HCT116 (cell line): ENCODE results near the gene ARFGAP1. TPM values are rescaled to one million over a fixed set of nuclear protein-coding genes. Genes with fewer than 3 reads are reported as not detected.

Experiments
- ATAC-seq: fragments of 200-7000 bp; cut with Tn5 transposase; 2 replicates; pipeline ENCODE4 v1.9.1; 2020; ENCODE audit warnings: mild to moderate bottlenecking, moderate library complexity
- BruUV-seq: library from RNA; stranded (reverse); fragments of 400-500 nt; replicated peaks from 2 replicates; lab custom pipeline; 2021; lab: Mats Ljungman, UMichigan
- CTCF ChIA-PET: fragments of 300-600 bp; sonication (Branson Sonifier 250); formaldehyde crosslinking; loops from one replicate; lab custom pipeline; 2021; ENCODE audit warnings: antibody characterized with exemption; lab: Charles Lee
- POLR2A ChIA-PET: fragments of 300-600, 350-600 bp; sonication (Branson Sonifier 250); formaldehyde crosslinking; loops from one replicate; lab custom pipeline; 2021; ENCODE audit warnings: antibody characterized with exemption; lab: Charles Lee
- RAD21 ChIA-PET, 2 experiments: fragments of 300-600 bp; sonication (Branson Sonifier 250); formaldehyde crosslinking; loops; one replicate each; lab custom pipeline; 2023; ENCODE audit warnings: low total read pairs in 2 of 2; ENCODE audit not compliant: uncharacterized antibody in 2 of 2, unreplicated experiment in 2 of 2, low non-redundant PET in 1 of 2; lab: Charles Lee
- DNase-seq: peaks from one replicate; pipeline ENCODE4 v3.0.0-alpha.2; 2010; ENCODE audit warnings: low read depth, low spot score
- H2AFZ ChIP-seq: fragments of 200-600 bp; shearing (Covaris generic), sonication (generic); 2 replicates; pipeline ENCODE4 v1.6.1; 2017; ENCODE audit warnings: low read depth, mixed run types, mixed read lengths, antibody characterized with exemption, low read length; ENCODE audit not compliant: poor library complexity, severe bottlenecking
- H3K27ac ChIP-seq: 2 replicates; pipeline ENCODE4 v1.5.1; 2012; ENCODE audit warnings: low read depth, low read length
- H3K27me3 ChIP-seq: fragments of 200-600 bp; sonication (generic); 2 replicates; pipeline ENCODE4 v1.6.1; 2016; ENCODE audit warnings: mixed run types, low read length, mixed read lengths; ENCODE audit not compliant: insufficient read depth
- H3K36me3 ChIP-seq, 2 experiments: fragments of 200-500 bp in 1 of 2; fragments of 200-600 bp in 1 of 2; sonication (Bioruptor generic) in 1 of 2; sonication (generic) in 1 of 2; 2 replicates each; pipeline versions ENCODE4 v1.5.1 to v1.6.1; 2014 to 2016; ENCODE audit warnings: low read length in 2 of 2, inconsistent platforms in 1 of 2, mixed read lengths in 1 of 2, mixed run types in 1 of 2; ENCODE audit not compliant: insufficient read depth in 2 of 2, control insufficient read depth in 1 of 2
- H3K4me1 ChIP-seq, 2 experiments: fragments of 200-600 bp in 1 of 2; sonication (generic) in 1 of 2; 2 replicates each; pipeline versions ENCODE4 v1.5.1 to v1.6.1; 2012 to 2017; ENCODE audit warnings: low read length in 2 of 2, inconsistent platforms in 1 of 2, mild to moderate bottlenecking in 1 of 2, mixed read lengths in 1 of 2, mixed run types in 1 of 2, moderate library complexity in 1 of 2; ENCODE audit not compliant: insufficient read depth in 2 of 2, control insufficient read depth in 1 of 2
- H3K4me2 ChIP-seq: fragments of 200-600 bp; sonication (generic); 2 replicates; pipeline ENCODE4 v1.6.1; 2017; ENCODE audit warnings: mixed run types, low read length, mixed read lengths
- H3K4me3 ChIP-seq, 2 experiments: fragments of 200-600 bp in 1 of 2; sonication (generic) in 1 of 2; replicated peaks in 1 of 2; 2 replicates each; pipeline ENCODE4 v1.5.1; 2011 to 2016; ENCODE audit warnings: low read length in 2 of 2, control low read depth in 1 of 2, low read depth in 1 of 2, mild to moderate bottlenecking in 1 of 2, mixed read lengths in 1 of 2, mixed run types in 1 of 2
- H3K79me2 ChIP-seq: fragments of 200-600 bp; sonication (generic); 2 replicates; pipeline ENCODE4 v1.6.1; 2017; ENCODE audit warnings: mild to moderate bottlenecking, mixed run types, low read length, moderate library complexity, mixed read lengths; ENCODE audit not compliant: insufficient read depth
- H3K9ac ChIP-seq: fragments of 200-600 bp; sonication (generic); 2 replicates; pipeline ENCODE4 v1.6.1; 2016; ENCODE audit warnings: low read length, mixed read lengths
- H3K9me2 ChIP-seq: fragments of 200-600 bp; sonication (generic), shearing (Covaris generic); 2 replicates; pipeline ENCODE4 v1.6.1; 2017; ENCODE audit warnings: mixed run types, mild to moderate bottlenecking, moderate library complexity; ENCODE audit not compliant: insufficient read depth
- H3K9me3 ChIP-seq, 2 experiments: fragments of 200-500 bp in 1 of 2; fragments of 200-600 bp in 1 of 2; sonication (Bioruptor generic) in 1 of 2; sonication (generic) in 1 of 2; 2 replicates each; pipeline ENCODE4 v1.6.1; 2014 to 2017; ENCODE audit warnings: low read length in 2 of 2, mixed read lengths in 2 of 2, inconsistent platforms in 1 of 2, low read depth in 1 of 2, mild to moderate bottlenecking in 1 of 2, mixed run types in 1 of 2, moderate library complexity in 1 of 2; ENCODE audit not compliant: control insufficient read depth in 1 of 2, insufficient read depth in 1 of 2
- H4K20me1 ChIP-seq: fragments of 200-600 bp; sonication (generic), shearing (Covaris generic); 2 replicates; pipeline ENCODE4 v1.6.1; 2017; ENCODE audit warnings: mixed run types, mild to moderate bottlenecking, moderate library complexity; ENCODE audit not compliant: insufficient read depth
- CBX3 ChIP-seq: IDR thresholded peaks from 2 replicates; pipeline ENCODE4 v1.6.1; 2012; ENCODE audit warnings: low read depth
- CEBPB ChIP-seq: IDR thresholded peaks from 2 replicates; pipeline ENCODE4 v1.6.1; 2012; ENCODE audit warnings: low read depth
- EGR1 ChIP-seq: IDR thresholded peaks from 2 replicates; pipeline ENCODE4 v1.6.1; 2012; ENCODE audit warnings: low read depth
- ELF1 ChIP-seq: IDR thresholded peaks from 2 replicates; pipeline ENCODE4 v1.6.1; 2012; ENCODE audit warnings: low read depth, borderline replicate concordance
- EZH2 ChIP-seq: fragments of 200-600 bp; sonication (generic); IDR thresholded peaks from 2 replicates; pipeline ENCODE4 v1.6.1; 2017; ENCODE audit warnings: antibody characterized with exemption, mixed run types
- EZH2phosphoT487 ChIP-seq: fragments of 200-600 bp; IDR thresholded peaks from 2 replicates; pipeline ENCODE4 v1.6.1; 2018; ENCODE audit warnings: antibody characterized with exemption, borderline replicate concordance
- FOSL1 ChIP-seq: IDR thresholded peaks from 2 replicates; pipeline ENCODE4 v1.6.1; 2012; ENCODE audit warnings: low read depth
- JUND ChIP-seq: IDR thresholded peaks from 2 replicates; pipeline ENCODE4 v1.6.1; 2012
- POLR2A ChIP-seq: IDR thresholded peaks from 2 replicates; pipeline ENCODE4 v1.7.0; 2011; ENCODE audit warnings: borderline replicate concordance; ENCODE audit not compliant: insufficient read depth, insufficient read length; ENCODE audit errors: extremely low read depth
- RAD21 ChIP-seq: IDR thresholded peaks from 2 replicates; pipeline ENCODE4 v1.6.1; 2012; ENCODE audit warnings: low read depth, mild to moderate bottlenecking
- SIN3A ChIP-seq: IDR thresholded peaks from 2 replicates; pipeline ENCODE4 v1.6.1; 2012; ENCODE audit warnings: low read depth
- TCF7L2 ChIP-seq: IDR thresholded peaks from 2 replicates; pipeline ENCODE4 v1.7.0; 2011; ENCODE audit warnings: borderline replicate concordance, inconsistent platforms; ENCODE audit not compliant: insufficient read depth, insufficient read length; ENCODE audit errors: extremely low read depth
- YY1 ChIP-seq: IDR thresholded peaks from 2 replicates; pipeline ENCODE4 v1.6.1; 2011; ENCODE audit warnings: low read length, low read depth, moderate library complexity, mild to moderate bottlenecking; ENCODE audit not compliant: insufficient replicate concordance; ENCODE audit errors: extremely low read depth
- ZFX ChIP-seq: fragments of 450-650 bp; IDR thresholded peaks from 2 replicates; pipeline ENCODE4 v1.6.1; 2017
- intact Hi-C: fragments of 100-400 bp; cut with micrococcal nuclease; formaldehyde crosslinking; loops from 2 replicates; pipeline ENCODE4 v1.10.0; 2022
- total RNA-seq: library from RNA; stranded (reverse); gene quantifications from one replicate; pipeline ENCODE4 v1.2.1, GENCODE V29; 2021; ENCODE audit not compliant: unreplicated experiment
- TF ChIP-seq, protein P1 (sequence below): IDR thresholded peaks from 2 replicates; pipeline ENCODE4 v1.6.1; 2012
- TF ChIP-seq, protein P2 (sequence below): IDR thresholded peaks from 2 replicates; pipeline ENCODE4 v1.6.1; 2012
- TF ChIP-seq, protein P3 (sequence below), 3 experiments: fragments of 200-600 bp in 1 of 3; sonication (generic) in 1 of 3; IDR thresholded peaks in 2 of 3; conservative IDR thresholded peaks in 1 of 3; 2 replicates each; pipeline ENCODE4 v1.5.1; 2012 to 2017; ENCODE audit warnings: low read depth in 2 of 3, low read length in 2 of 3, antibody characterized with exemption in 1 of 3, borderline replicate concordance in 1 of 3, control low read depth in 1 of 3, mild to moderate bottlenecking in 1 of 3, mixed read lengths in 1 of 3, mixed run types in 1 of 3, moderate library complexity in 1 of 3; ENCODE audit not compliant: insufficient read depth in 1 of 3
- TF ChIP-seq, protein P4 (sequence below): IDR thresholded peaks from 2 replicates; pipeline ENCODE4 v1.6.1; 2012; ENCODE audit warnings: low read depth

The ARFGAP1 gene
- total RNA-seq, 1 experiment from 2014 or later = 94.4 TPM

DNA sequence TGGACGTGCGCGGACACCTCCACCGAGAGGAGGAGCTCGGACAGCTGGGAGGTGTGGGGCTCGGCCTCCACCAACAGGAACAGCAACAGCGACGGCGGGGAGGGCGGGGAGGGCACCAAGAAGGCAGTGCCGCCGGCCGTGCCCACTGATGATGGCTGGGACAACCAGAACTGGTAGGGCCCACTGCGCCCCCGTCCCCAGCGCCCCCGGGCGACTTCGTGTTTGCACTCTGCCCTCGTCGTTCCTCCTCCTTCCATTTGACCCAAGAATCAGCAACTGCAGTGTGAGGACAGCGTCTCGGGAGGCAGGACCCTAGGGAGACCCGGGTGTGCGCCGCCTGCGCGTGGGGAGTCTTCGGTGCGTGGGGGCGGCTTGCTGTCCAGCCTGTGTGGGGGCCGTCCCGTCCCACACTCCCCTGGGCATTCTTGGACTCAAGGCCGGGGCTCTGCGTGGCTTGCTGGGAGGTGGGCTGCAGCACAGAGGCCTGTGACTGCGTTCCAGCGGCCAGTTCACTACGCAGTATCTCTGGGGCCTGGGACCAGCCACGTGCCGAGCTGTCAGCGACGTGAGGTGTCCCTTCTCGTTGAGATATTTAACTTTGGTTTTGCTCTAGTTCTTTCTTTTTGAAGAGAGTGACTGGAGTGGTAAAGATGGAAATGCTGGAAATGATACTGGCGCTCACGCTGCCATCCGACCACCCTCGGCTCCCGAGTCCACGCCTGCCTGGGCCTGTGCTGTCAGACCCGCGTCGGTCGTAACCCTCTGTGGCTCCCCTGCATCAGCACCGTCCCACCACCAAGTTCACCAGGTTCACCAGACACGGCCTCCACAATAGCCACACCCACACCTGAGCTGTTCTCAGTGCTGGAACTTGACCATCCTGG is 15.3 kb downstream of the ARFGAP1 start:
- no peaks in the 10 kb centered on the region for H3K9me3 ChIP-seq
- no peak overlapping the region for H3K9ac ChIP-seq
- H3K27me3 ChIP-seq = no peaks in the 10 kb centered on the region
- H3K4me1 ChIP-seq = peaks cover 4 to 14% of the 10 kb centered on the region in 2 experiments; a peak in 3 of 4 replicates
- no peaks in the 10 kb centered on the region for H3K9me2 ChIP-seq
- intact Hi-C loops = no loop called here
- H3K36me3 ChIP-seq = peaks cover 0 to 9% of the 10 kb centered on the region in 2 experiments; a peak in 1 of 4 replicates
- no peak overlapping the region for H3K4me3 ChIP-seq
- DNase-seq (no peak), ATAC-seq (no peak)
- no TSS peak for BruUV-seq
- no peak overlapping the region for H3K27ac ChIP-seq
- no peaks in the 10 kb centered on the region for H3K79me2 ChIP-seq
- TF ChIP-seq, protein P1, sequence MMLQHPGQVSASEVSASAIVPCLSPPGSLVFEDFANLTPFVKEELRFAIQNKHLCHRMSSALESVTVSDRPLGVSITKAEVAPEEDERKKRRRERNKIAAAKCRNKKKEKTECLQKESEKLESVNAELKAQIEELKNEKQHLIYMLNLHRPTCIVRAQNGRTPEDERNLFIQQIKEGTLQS = no peak
- TF ChIP-seq TCF7L2 (no peak), FOSL1 (no peak), CEBPB (no peak), RAD21 (no peak), ELF1 (no peak), EZH2phosphoT487 (no peak), POLR2A (no peak), EGR1 (no peak), SIN3A (no peak), EZH2 (no peak), ZFX (no peak), YY1 (no peak), JUND (no peak), CBX3 (no peak)
- TF ChIP-seq, protein P2, sequence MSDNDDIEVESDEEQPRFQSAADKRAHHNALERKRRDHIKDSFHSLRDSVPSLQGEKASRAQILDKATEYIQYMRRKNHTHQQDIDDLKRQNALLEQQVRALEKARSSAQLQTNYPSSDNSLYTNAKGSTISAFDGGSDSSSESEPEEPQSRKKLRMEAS = no peak
- TF ChIP-seq, protein P3, sequence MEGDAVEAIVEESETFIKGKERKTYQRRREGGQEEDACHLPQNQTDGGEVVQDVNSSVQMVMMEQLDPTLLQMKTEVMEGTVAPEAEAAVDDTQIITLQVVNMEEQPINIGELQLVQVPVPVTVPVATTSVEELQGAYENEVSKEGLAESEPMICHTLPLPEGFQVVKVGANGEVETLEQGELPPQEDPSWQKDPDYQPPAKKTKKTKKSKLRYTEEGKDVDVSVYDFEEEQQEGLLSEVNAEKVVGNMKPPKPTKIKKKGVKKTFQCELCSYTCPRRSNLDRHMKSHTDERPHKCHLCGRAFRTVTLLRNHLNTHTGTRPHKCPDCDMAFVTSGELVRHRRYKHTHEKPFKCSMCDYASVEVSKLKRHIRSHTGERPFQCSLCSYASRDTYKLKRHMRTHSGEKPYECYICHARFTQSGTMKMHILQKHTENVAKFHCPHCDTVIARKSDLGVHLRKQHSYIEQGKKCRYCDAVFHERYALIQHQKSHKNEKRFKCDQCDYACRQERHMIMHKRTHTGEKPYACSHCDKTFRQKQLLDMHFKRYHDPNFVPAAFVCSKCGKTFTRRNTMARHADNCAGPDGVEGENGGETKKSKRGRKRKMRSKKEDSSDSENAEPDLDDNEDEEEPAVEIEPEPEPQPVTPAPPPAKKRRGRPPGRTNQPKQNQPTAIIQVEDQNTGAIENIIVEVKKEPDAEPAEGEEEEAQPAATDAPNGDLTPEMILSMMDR (IDR thresholded peaks at IDR 0.05 in 2 of 3, conservative IDR thresholded peaks at IDR 0.05 in 1 of 3; ENCODE audit: borderline replicate concordance in 1 of 3, insufficient read depth in 1 of 3, low read depth in 2 of 3, low read length in 2 of 3) = no peak
- TF ChIP-seq, protein P4, sequence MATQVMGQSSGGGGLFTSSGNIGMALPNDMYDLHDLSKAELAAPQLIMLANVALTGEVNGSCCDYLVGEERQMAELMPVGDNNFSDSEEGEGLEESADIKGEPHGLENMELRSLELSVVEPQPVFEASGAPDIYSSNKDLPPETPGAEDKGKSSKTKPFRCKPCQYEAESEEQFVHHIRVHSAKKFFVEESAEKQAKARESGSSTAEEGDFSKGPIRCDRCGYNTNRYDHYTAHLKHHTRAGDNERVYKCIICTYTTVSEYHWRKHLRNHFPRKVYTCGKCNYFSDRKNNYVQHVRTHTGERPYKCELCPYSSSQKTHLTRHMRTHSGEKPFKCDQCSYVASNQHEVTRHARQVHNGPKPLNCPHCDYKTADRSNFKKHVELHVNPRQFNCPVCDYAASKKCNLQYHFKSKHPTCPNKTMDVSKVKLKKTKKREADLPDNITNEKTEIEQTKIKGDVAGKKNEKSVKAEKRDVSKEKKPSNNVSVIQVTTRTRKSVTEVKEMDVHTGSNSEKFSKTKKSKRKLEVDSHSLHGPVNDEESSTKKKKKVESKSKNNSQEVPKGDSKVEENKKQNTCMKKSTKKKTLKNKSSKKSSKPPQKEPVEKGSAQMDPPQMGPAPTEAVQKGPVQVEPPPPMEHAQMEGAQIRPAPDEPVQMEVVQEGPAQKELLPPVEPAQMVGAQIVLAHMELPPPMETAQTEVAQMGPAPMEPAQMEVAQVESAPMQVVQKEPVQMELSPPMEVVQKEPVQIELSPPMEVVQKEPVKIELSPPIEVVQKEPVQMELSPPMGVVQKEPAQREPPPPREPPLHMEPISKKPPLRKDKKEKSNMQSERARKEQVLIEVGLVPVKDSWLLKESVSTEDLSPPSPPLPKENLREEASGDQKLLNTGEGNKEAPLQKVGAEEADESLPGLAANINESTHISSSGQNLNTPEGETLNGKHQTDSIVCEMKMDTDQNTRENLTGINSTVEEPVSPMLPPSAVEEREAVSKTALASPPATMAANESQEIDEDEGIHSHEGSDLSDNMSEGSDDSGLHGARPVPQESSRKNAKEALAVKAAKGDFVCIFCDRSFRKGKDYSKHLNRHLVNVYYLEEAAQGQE = no peak
- no peaks in the 10 kb centered on the region for H4K20me1 ChIP-seq
- CTCF ChIA-PET = interaction anchor here (1.4 kb wide), 1 partner anchor 64 kb away, joined by 3 read pairs; no protein-coding TSS in a partner anchor
- H3K4me2 ChIP-seq = no peak overlapping the region
- no peak overlapping the region for H2AFZ ChIP-seq
- RAD21 ChIA-PET = no interaction called here
- POLR2A ChIA-PET = no interaction called here
